ENCODE data around the gene SDR9C7. TPM values are rescaled to one million over a fixed set of nuclear protein-coding genes. Genes with fewer than 3 reads are reported as not detected.
"Not testable (repeated sequence)": the region's sequence is repeated elsewhere in the genome, so short reads cannot be mapped to it uniquely, and the experiment has no call there.

Gene SDR9C7
- polyA plus RNA-seq, 3 donors = not detected

DNA sequence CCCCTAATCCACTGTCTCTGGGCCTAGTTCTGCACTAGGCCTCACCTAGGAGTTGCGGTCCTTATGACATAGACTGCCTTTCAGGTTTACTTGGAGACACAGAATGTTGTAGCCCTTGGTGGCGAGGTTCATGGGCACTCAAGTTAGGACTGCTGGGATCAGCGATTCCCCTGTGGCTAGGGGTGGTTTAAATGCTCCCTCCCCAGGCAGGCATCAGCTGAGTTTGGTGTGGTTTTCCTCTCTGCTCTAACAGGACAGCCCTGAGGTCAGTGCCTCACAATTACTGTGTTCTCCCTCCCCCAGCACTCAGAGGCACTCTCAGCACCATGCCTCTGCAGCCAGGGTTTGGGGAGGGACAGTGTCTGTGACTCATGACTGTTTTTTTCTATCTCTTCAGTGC lies 45.4 kb upstream of the SDR9C7 start:
- no peak overlapping the region for H3K27ac Mint-ChIP-seq
- Histone ChIP-seq H2AFZ (ENCODE audit: insufficient read depth, low read depth, low read length, poor library complexity, severe bottlenecking) (no peak overlapping the region), H3K27ac (ENCODE audit: low read depth in 1 of 2, low read length in 2 of 2) (no peak overlapping the region), H4K20me1 (ENCODE audit: insufficient read depth, low read length) (no peaks in the 10 kb centered on the region), H3K4me1 (ENCODE audit: control insufficient read depth in 1 of 2, insufficient read depth in 2 of 2, low read length in 2 of 2) (no peaks in the 10 kb centered on the region), H3K4me3 (replicated peaks in 1 of 3; ENCODE audit: low read depth in 2 of 3, low read length in 3 of 3) (no peak overlapping the region), H3K27me3 (ENCODE audit: control insufficient read depth in 2 of 2, insufficient read depth in 2 of 2, low read length in 2 of 2) (no peaks in the 10 kb centered on the region), H3K9ac (ENCODE audit: insufficient read depth, low read length, poor library complexity, severe bottlenecking) (no peak overlapping the region), H3K4me2 (replicated peaks; ENCODE audit: extremely low read depth, low read length, poor library complexity, severe bottlenecking) (no peak overlapping the region), H3K79me2 (ENCODE audit: insufficient read depth, low read length) (no peaks in the 10 kb centered on the region), H3K36me3 (replicated peaks in 1 of 2; ENCODE audit: control insufficient read depth in 1 of 2, insufficient read depth in 2 of 2, low read length in 2 of 2) (no peaks in the 10 kb centered on the region), H3K9me3 (replicated peaks in 1 of 2; ENCODE audit: control insufficient read depth in 1 of 2, insufficient read depth in 1 of 2, low read length in 2 of 2) (no peaks in the 10 kb centered on the region)
- WGBS (ENCODE audit: insufficient coverage) = 71% methylated on average over 1 of the region's 3 CpGs
- intact Hi-C loops (cut with micrococcal nuclease) = no loop called here
- TF ChIP-seq, protein P1, sequence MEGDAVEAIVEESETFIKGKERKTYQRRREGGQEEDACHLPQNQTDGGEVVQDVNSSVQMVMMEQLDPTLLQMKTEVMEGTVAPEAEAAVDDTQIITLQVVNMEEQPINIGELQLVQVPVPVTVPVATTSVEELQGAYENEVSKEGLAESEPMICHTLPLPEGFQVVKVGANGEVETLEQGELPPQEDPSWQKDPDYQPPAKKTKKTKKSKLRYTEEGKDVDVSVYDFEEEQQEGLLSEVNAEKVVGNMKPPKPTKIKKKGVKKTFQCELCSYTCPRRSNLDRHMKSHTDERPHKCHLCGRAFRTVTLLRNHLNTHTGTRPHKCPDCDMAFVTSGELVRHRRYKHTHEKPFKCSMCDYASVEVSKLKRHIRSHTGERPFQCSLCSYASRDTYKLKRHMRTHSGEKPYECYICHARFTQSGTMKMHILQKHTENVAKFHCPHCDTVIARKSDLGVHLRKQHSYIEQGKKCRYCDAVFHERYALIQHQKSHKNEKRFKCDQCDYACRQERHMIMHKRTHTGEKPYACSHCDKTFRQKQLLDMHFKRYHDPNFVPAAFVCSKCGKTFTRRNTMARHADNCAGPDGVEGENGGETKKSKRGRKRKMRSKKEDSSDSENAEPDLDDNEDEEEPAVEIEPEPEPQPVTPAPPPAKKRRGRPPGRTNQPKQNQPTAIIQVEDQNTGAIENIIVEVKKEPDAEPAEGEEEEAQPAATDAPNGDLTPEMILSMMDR (IDR thresholded peaks at IDR 0.05) = no peak
- no peaks in the 10 kb centered on the region for H3K36me3 Mint-ChIP-seq
- peaks cover 0 to 3% (median 0%) of the 10 kb centered on the region in 3 donors for H3K27me3 Mint-ChIP-seq (ENCODE audit: low read depth in 3 of 3)
- H3K4me3 Mint-ChIP-seq = no peak overlapping the region
- H3K9me3 Mint-ChIP-seq = peaks cover 0 to 4% (median 0%) of the 10 kb centered on the region in 7 donors
- H3K4me1 Mint-ChIP-seq = no peaks in the 10 kb centered on the region
- DNase-seq = no peak

DNA sequence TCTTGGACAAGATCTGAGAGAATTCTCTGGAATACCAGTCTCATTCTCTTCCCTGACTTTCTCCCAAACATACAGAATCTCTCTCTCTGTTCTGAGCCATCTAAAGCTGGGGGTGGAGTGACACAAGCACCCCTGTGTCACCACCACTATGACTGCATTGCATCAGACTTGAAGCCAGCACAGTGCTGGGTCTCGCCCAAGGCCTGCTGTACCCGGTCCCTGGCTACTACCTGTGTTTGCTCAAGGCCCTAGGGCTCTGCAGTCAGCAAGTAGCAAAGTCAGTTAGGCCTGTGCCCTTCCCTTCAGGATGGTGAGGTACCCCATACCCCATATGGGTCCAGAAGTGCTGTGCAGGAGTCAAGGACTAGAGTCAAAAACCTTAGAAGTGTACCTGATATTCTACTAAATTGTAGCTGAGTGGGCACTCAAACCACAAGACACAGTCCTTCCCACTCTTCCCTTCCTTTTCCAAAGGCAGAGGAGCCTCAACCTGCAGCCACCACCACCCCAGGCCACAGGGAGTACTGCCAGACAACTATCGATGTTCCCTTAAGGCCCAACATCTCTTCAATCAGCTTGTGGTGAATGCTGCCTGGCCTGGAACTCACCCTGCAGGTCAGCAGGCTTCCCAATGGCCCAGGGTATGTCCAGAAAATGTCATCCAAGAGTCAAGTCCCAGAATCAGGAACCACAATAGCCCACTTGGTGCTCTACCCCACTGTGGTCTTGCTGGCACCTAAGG lies 44.4 kb upstream of the SDR9C7 start:
- H3K4me1 Mint-ChIP-seq = no peaks in the 10 kb centered on the region
- Histone ChIP-seq H3K9me3 (replicated peaks in 1 of 2; ENCODE audit: control insufficient read depth in 1 of 2, insufficient read depth in 1 of 2, low read length in 2 of 2) (no peaks in the 10 kb centered on the region), H3K27me3 (ENCODE audit: control insufficient read depth in 2 of 2, insufficient read depth in 2 of 2, low read length in 2 of 2) (no peaks in the 10 kb centered on the region), H3K4me1 (ENCODE audit: control insufficient read depth in 1 of 2, insufficient read depth in 2 of 2, low read length in 2 of 2) (no peaks in the 10 kb centered on the region), H3K36me3 (replicated peaks in 1 of 2; ENCODE audit: control insufficient read depth in 1 of 2, insufficient read depth in 2 of 2, low read length in 2 of 2) (no peaks in the 10 kb centered on the region), H3K9ac (ENCODE audit: insufficient read depth, low read length, poor library complexity, severe bottlenecking) (no peak overlapping the region), H4K20me1 (ENCODE audit: insufficient read depth, low read length) (no peaks in the 10 kb centered on the region), H3K4me2 (replicated peaks; ENCODE audit: extremely low read depth, low read length, poor library complexity, severe bottlenecking) (no peak overlapping the region), H2AFZ (ENCODE audit: insufficient read depth, low read depth, low read length, poor library complexity, severe bottlenecking) (no peak overlapping the region), H3K79me2 (ENCODE audit: insufficient read depth, low read length) (no peaks in the 10 kb centered on the region), H3K27ac (ENCODE audit: low read depth in 1 of 2, low read length in 2 of 2) (no peak overlapping the region), H3K4me3 (replicated peaks in 1 of 3; ENCODE audit: low read depth in 2 of 3, low read length in 3 of 3) (no peak overlapping the region)
- TF ChIP-seq, protein P1 (IDR thresholded peaks at IDR 0.05) = no peak
- H3K4me3 Mint-ChIP-seq = no peak overlapping the region
- no peak for DNase-seq
- WGBS (ENCODE audit: insufficient coverage) = 90% methylated on average over 3 of the region's 3 CpGs
- H3K9me3 Mint-ChIP-seq = peaks cover 0 to 7% (median 2%) of the 10 kb centered on the region in 7 donors
- intact Hi-C loops (cut with micrococcal nuclease) = no loop called here
- no peak overlapping the region for H3K27ac Mint-ChIP-seq
- H3K27me3 Mint-ChIP-seq (ENCODE audit: low read depth in 3 of 3) = peaks cover 0 to 1% (median 0%) of the 10 kb centered on the region in 3 donors
- no peaks in the 10 kb centered on the region for H3K36me3 Mint-ChIP-seq

DNA sequence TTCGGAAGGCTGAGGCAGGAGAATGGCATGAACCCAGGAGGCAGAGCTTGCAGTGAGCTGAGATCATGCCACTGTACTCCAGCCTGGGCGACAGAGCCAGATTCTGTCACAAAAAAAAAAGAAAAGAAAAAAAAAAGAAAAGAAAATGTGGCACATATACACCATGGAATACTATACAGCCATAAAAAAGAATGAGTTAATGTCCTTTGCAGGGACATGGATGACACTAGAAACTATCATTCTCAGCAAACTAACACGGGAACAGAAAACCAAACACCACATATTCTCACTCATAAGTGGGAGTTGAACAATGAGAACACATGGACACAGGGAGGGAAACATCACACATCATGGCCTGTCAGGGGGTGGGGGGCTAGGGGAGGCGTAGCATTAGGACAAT lies 43.2 kb upstream of the SDR9C7 start:
- H3K4me2 ChIP-seq (replicated peaks; ENCODE audit: extremely low read depth, low read length, poor library complexity, severe bottlenecking); H2AFZ ChIP-seq (ENCODE audit: insufficient read depth, low read depth, low read length, poor library complexity, severe bottlenecking); H3K9me3 ChIP-seq (replicated peaks in 1 of 2; ENCODE audit: control insufficient read depth in 1 of 2, insufficient read depth in 1 of 2, low read length in 2 of 2); H4K20me1 ChIP-seq (ENCODE audit: insufficient read depth, low read length); H3K9me3 Mint-ChIP-seq; H3K4me3 ChIP-seq (replicated peaks in 1 of 3; ENCODE audit: low read depth in 2 of 3, low read length in 3 of 3); H3K36me3 ChIP-seq (replicated peaks in 1 of 2; ENCODE audit: control insufficient read depth in 1 of 2, insufficient read depth in 2 of 2, low read length in 2 of 2); H3K4me1 ChIP-seq (ENCODE audit: control insufficient read depth in 1 of 2, insufficient read depth in 2 of 2, low read length in 2 of 2); H3K9ac ChIP-seq (ENCODE audit: insufficient read depth, low read length, poor library complexity, severe bottlenecking); DNase-seq; H3K4me1 Mint-ChIP-seq; H3K27me3 Mint-ChIP-seq (ENCODE audit: low read depth in 3 of 3); H3K79me2 ChIP-seq (ENCODE audit: insufficient read depth, low read length); H3K36me3 Mint-ChIP-seq; H3K4me3 Mint-ChIP-seq; H3K27ac ChIP-seq (ENCODE audit: low read depth in 1 of 2, low read length in 2 of 2); H3K27me3 ChIP-seq (ENCODE audit: control insufficient read depth in 2 of 2, insufficient read depth in 2 of 2, low read length in 2 of 2); H3K27ac Mint-ChIP-seq; intact Hi-C loops (cut with micrococcal nuclease): not testable (repeated sequence)
- no CpG with 5 or more reads among the region's 4 CpGs for WGBS (ENCODE audit: insufficient coverage)
